ENCODE measurements around the gene TP63.

GRCh38 chr3:189626286-189626685 lies 4.9 kb upstream of the TP63 start:
- TF ChIP-seq REST (IDR thresholded peaks at IDR 0.05; ENCODE audit: low read depth): no peak
- no peak for TF ChIP-seq CREB1 (IDR thresholded peaks at IDR 0.05; ENCODE audit: low read depth)
- no peak for TF ChIP-seq FOXM1 (IDR thresholded peaks at IDR 0.05; ENCODE audit: borderline replicate concordance, low read depth)
- TF ChIP-seq, protein P1, sequence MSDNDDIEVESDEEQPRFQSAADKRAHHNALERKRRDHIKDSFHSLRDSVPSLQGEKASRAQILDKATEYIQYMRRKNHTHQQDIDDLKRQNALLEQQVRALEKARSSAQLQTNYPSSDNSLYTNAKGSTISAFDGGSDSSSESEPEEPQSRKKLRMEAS (IDR thresholded peaks at IDR 0.05): no peak
- no peak for TF ChIP-seq CEBPB (IDR thresholded peaks at IDR 0.05)
- TF ChIP-seq YY1 (IDR thresholded peaks at IDR 0.05; ENCODE audit: low read depth): no peak
- TF ChIP-seq, protein P2, sequence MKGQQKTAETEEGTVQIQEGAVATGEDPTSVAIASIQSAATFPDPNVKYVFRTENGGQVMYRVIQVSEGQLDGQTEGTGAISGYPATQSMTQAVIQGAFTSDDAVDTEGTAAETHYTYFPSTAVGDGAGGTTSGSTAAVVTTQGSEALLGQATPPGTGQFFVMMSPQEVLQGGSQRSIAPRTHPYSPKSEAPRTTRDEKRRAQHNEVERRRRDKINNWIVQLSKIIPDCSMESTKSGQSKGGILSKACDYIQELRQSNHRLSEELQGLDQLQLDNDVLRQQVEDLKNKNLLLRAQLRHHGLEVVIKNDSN (IDR thresholded peaks at IDR 0.05): no peak
- TF ChIP-seq EP300 (IDR thresholded peaks at IDR 0.05; ENCODE audit: borderline replicate concordance): no peak
- TF ChIP-seq ZBTB7A (IDR thresholded peaks at IDR 0.05; ENCODE audit: low read depth): no peak
- no peak for TF ChIP-seq TEAD4 (IDR thresholded peaks at IDR 0.05)
- no peak for TF ChIP-seq TAF1 (IDR thresholded peaks at IDR 0.05; ENCODE audit: low read depth)
- TF ChIP-seq TCF12 (IDR thresholded peaks at IDR 0.05; ENCODE audit: low read depth): no peak
- no peak for TF ChIP-seq RAD21 (IDR thresholded peaks at IDR 0.05; ENCODE audit: low read depth)
